ENCODE measurements around the gene WIPF2.

Gene WIPF2

DNA sequence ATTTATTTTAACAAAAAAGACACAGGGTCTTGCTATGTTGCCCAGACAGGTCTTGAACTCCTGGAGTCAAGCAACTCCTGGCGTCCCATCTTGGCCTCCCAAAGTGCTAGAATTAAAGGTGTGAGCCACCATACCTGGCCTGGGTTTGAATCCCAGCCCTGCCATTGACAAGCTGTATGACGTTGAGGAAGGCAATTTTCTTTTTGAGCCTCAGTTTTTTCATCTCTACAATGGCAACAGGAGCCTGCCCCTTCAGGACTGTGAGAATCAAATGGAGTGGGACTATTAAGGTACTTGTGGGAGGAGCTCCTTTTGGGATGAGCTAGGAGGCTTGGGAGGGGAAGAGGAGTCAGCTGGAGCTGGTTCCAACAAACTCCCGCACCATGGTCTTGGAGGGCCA lies 96.1 kb downstream of the WIPF2 start:
- DNase-seq (ENCODE audit: low spot score): no peak

DNA sequence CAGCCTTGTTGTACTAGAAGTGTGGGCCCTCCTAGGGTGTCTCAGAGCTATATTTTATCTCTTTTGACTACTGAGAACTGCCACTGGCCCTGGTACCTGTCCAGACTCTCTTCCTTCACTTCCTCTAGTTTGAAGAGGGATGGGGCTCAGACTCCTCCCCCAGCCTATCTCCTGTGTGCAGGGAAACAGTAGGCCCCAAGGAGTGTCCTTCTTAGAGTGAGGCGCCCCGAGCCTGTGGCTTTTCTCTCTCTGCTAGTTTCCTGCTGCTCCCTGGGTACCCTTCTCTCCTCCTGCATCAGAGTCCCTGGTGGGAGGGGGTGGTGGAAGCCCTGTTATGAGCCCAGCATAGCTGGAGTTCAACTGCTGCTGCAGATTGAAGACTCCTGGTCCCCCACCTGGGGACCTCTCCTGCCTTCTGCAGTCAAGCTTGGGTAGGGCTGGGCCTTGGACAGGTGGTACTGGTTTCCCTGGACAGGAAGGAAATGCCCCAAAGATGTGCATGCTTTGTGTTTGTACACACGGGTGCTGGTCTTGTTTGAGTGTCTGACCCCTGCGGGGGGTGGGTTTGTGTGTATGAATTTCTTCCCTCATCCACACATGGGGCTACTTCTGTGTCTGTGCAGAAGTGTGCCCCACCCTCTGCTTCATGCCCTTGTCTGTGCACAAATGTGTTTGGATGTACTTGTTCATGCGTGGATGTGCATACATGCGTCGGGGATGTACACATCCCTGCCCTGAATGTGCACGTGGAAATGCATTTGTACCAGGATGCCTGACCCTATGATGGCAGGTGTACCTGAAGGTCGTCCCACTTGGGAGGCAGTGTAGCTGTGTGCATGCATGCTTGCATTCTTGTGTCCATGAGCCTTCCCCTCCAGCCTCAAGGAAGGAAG lies 96.8 kb downstream of the WIPF2 start:
- DNase-seq (ENCODE audit: low spot score): peak; percentile 11

GRCh38 chr17:40316571-40317344 lies 97.7 kb downstream of the WIPF2 start:
- DNase-seq (ENCODE audit: low spot score): peak; percentile 74

- DNase-seq (ENCODE audit: low spot score): peak; percentile 81
These were observed 98.3 kb downstream of the WIPF2 start for GRCh38 chr17:40317345-40317873.

GRCh38 chr17:40317880-40318829 lies 99.1 kb downstream of the WIPF2 start:
- DNase-seq (ENCODE audit: low spot score): peak; percentile 99

- DNase-seq (ENCODE audit: low spot score): peak; percentile 10
These were observed 99.8 kb downstream of the WIPF2 start for GRCh38 chr17:40318830-40319391.

GRCh38 chr17:40319651-40320540 lies 100.8 kb downstream of the WIPF2 start:
- DNase-seq (ENCODE audit: low spot score): no peak

DNA sequence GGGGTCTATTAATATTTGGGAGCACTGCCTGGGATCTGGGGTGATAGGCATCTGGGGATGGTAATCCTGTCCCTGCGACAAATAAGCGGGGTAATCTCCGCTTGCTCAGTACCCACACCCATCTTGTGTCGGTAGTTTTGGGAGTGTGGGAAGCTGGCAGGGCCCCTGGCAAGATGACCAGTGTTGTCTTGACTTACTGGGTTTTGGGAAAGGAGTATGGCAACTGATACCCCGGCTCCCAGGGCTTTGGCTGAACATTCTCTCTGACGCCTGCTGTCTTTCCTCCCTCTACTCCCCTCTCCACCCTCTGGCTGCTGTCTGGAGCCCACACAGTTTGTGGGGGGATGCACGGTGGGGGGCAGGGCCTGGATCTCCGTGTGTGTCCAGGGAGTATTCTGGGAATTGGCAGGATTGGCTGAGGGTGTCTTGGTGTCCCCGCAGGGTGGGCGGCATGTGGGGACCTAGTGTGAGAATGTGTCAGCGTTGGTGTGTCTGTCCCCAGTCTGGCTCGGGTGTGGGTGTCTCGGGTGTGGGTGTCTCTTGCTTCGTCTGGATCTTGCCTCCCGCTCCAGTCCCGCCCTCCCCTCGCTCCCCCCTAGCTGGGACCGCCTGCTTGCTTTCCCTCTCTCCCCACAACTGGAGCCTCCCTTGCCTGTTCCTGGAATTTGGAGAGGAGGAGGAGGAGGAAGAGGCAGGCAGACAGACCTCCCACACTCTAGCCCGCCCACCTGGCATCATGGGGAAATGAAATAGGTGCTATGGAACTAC lies 101.8 kb downstream of the WIPF2 start:
- DNase-seq (ENCODE audit: low spot score): no peak

GRCh38 chr17:40321524-40321929 lies 102.4 kb downstream of the WIPF2 start:
- DNase-seq (ENCODE audit: low spot score): no peak

DNA sequence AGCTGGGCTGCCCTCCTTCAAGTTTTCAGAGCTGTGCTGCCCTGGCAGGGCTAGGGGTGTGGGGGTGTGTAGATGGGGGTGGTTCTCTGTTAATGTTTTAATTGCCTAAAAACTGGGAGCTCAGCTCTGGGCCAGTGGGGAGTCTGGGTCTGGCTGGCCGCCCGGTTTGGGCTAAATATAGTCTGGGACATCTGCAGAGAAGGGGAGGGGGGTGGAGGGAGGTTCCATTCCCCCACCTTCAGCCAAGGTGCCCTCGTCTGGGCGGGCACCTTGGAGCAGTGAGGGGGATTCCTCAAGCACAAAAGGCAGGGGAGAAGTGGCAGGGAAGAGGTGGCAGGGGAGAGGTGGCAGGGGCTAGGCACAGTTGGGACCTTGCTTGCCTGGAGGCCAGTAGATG lies 102.9 kb downstream of the WIPF2 start:
- DNase-seq (ENCODE audit: low spot score): no peak

DNA sequence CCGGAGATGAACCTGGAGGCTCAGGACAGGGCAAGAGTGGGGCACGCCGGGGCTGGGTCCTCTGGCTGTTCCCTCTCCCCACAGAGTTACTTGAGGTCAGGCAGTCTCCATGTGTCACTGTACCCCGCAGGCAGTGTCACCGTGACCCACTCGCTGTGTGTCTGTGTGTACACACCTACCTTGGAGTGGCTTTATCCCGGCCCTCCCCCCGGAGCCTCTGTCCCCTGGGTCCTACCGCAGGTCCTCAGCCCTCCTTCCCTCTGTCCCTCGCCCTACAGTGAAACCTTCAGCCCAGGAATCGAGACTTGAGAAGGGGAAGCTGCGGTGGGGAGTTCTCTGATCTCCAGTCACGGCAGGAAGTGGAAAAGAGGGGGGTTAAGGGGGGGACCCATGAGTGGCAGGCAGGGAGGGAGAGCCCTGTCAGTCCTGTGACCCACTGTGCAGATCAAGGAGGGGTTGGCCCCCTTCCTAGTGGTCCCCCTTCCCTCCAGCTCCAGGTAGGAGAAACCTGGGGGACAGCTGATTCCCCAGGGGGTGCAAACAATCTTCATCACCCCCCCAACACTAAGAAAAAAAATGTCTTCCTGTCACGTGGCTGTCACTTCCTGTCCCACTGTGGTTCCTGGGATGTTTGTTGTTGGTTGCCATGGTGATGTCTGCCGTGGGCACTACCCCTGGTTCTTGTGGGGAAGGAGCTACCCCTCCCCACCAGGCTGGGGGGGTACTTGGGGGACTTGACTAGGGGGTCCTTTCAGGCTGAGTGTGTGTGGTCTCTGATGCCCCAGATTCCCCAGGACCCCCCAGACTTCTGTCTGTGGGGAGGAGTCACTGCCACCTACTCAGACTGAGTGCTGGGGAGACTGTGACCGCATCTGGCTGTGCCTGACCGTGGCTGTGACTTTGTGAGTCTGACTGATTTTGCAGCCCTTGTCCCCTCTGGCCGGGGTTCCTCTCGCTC lies 103.5 kb downstream of the WIPF2 start:
- no peak for DNase-seq (ENCODE audit: low spot score)

DNA sequence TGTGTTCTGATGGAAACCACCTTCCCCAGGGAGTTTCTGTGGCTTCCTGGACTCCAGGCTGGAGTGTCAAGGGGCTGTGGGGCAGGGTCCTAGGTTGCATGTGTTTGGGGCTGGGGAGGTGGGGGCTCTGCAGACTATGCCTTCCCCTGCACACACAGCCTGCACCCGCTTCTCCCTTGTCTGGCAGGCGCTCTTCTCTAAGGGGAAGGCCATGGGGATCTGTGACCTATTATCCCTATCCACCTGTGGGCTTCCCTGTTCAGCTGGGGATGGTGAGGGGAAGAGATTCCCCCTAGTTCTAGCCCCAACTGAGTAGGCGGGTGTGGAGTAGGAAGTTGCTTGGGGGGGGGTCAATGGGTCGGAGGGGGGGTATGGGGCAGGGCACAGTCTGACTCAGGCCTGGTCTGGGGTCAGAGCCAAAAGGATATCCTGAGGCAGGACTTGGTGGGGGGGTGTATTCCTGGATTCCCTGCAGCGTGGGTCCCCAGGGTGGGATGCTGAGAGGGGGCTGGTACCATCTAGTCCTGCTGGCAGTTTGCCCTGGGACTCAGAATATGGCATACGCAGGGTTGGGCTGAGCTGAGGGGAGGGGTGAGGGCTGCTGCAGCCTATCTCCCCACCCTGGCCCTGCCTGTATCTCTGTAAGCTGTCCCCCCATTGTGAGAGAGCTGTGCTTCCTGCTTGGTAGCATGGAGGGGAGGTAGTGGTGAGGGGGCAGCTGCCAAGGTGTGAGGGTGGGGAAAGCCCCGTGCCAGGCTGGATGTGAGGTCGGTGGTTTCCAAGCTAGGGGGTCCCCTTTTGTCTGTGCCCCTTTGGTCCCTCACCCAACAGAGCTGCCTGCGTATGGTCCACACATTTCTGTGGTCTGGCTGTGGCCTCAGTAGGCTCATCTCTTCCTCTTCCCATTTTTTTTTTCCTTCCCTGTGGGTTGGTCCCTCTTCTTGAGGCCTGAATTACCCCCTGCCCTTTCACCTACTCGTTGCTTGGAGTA lies 104.6 kb downstream of the WIPF2 start:
- DNase-seq (ENCODE audit: low spot score): no peak

DNA sequence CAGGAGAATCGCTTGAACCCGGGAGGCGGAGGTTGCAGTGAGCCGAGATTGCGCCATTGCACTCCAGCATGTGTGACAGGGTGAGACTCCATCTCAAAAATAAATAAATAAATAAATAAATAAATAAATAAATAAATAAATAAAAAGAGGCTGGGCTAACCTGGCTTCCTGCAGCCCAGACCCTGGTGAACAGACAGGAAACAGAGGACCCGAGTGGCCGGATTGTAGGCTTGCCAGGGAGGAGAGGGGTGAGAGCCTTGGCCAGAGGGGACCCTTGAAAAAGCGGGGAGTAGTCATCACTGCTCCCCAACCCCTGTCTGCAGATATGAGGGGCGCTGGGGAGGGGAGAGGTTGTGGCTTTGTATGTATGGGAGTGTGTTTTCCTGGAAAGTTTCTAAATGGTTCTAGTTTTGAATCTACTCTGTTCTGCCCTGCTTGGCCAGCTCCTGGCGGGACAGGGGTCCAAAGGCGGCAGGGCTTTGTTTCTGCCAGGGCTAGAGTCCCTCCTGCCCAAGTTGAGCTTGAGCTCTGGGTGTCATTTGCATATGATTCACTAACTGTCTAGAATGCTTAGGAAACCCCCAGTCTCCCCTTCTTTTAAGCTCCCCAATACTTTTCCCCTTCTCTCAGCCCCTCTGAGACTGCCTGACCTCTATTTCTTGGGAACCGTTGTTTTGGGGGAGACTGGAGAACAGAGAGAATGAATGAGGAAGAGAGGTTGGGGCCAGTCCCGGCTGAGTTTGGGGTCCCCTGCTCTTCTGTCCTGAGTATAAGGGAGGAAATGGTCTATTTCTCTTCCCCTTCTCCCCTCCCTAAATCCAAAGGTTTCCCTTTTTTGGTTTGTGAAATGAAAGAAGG lies 106.3 kb downstream of the WIPF2 start:
- no peak for DNase-seq (ENCODE audit: low spot score)

- no peak for DNase-seq (ENCODE audit: low spot score)
These were observed 107.1 kb downstream of the WIPF2 start for GRCh38 chr17:40326014-40326831.

DNA sequence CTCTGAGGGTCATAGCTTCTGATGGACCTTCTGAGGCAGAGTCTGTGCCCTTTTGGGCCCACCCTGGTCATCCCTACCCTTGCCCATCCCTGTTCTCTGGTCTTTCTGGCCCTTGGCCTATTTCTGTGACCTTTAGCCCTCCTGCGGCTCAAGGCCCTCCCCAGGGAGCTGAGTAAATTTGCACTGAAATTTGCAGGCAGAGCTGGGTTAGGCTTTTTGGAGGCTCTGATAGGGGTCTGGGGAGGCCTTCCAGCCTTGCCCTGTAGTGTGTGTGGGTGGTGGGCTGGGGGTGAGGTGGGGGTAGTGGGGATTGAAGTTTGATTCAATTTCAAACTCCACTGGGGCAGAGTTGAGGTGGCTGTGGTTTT lies 107.7 kb downstream of the WIPF2 start:
- DNase-seq (ENCODE audit: low spot score): no peak

Data from HuH-7 (cell line).